Vagina (tissue), 2 donors: ENCODE measurements around the gene RELL1. TPM values are rescaled to one million over a fixed set of nuclear protein-coding genes. Genes with fewer than 3 reads are reported as not detected.
A peak's percentile ranks its signal among the peaks of the same experiment; 100 is the strongest.

Experiments used
- DNase-seq, 2 donors: peaks; one replicate each; pipeline ENCODE4 v3.0.0-alpha.2; 2017; ENCODE audit errors: extremely low spot score in 2 of 2
- H3K27ac ChIP-seq: fragments of 200-600 bp; sonication (generic); one replicate; pipeline ENCODE4 v1.5.1; 2019
- H3K27me3 ChIP-seq: fragments of 200-600 bp; sonication (generic); one replicate; pipeline ENCODE4 v1.5.1; 2019
- H3K36me3 ChIP-seq, 2 donors: fragments of 200-600 bp; sonication (generic); one replicate each; pipeline ENCODE4 v1.5.1; 2017 to 2019
- H3K4me1 ChIP-seq: fragments of 200-600 bp; sonication (generic); one replicate; pipeline ENCODE4 v1.5.1; 2019
- H3K4me3 ChIP-seq, 2 donors: fragments of 200-600 bp; sonication (generic); 1 replicate in 1 of 2; 2 replicates in 1 of 2; pipeline ENCODE4 v1.5.1; 2016 to 2019
- H3K9me3 ChIP-seq: fragments of 200-600 bp; sonication (generic); one replicate; pipeline ENCODE4 v1.5.1; 2019
- CTCF ChIP-seq, 3 experiments: fragments of 450-650 bp in 2 of 3; fragments of 200-600 bp in 1 of 3; sonication (generic) in 1 of 3; IDR thresholded peaks; one replicate each; pipeline ENCODE4 v1.5.1; 2017 to 2019; ENCODE audit warnings: antibody characterized with exemption in 3 of 3, mild to moderate bottlenecking in 2 of 3, moderate library complexity in 2 of 3
- POLR2A ChIP-seq, 2 donors: fragments of 450-650 bp; IDR thresholded peaks; one replicate each; pipeline ENCODE4 v1.6.1; 2017; ENCODE audit warnings: antibody characterized with exemption in 2 of 2, mild to moderate bottlenecking in 2 of 2, moderate library complexity in 2 of 2
- POLR2AphosphoS5 ChIP-seq, 2 donors: sonication (generic); formaldehyde crosslinking; IDR thresholded peaks; one replicate each; pipeline ENCODE4 v1.9.0; 2017; ENCODE audit warnings: antibody characterized with exemption in 2 of 2, mild to moderate bottlenecking in 2 of 2, low read depth in 1 of 2; ENCODE audit not compliant: insufficient read depth in 1 of 2
- intact Hi-C: fragments of 100-400 bp; cut with DNase I; formaldehyde crosslinking; loops from one replicate; pipeline ENCODE4 v1.15.1; 2023
- total RNA-seq: library from RNA; depleted of rRNA; stranded (reverse); fragments of >200 nt; gene quantifications from one replicate; pipeline ENCODE4 v1.2.3, GENCODE V29; 2016

RELL1 gene
- total RNA-seq, 1 donor from 2014 or later: 38.8 TPM

DNA sequence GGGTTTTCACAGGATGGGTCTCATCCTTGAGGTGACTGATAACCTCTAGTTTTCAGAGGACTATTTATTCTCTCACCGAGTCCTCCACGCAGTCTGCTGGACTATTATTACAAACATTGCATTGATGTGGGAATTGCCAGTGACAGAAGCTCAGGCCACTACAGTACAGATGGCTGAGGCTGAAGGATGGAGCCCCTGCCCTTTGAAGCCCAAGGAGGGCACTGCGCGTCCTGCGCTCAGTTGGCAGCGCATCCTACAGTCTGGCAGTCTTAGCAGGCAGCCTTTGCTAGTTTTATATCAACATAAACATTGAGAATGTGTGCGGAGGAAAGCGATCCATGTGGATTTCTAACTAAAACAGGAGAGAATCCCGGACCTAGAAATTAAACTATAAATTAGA is 1.5 kb upstream of the RELL1 start:
- no peak overlapping the region for H3K4me3 ChIP-seq
- H3K27ac ChIP-seq: no peak overlapping the region
- intact Hi-C loops: loop anchor here (5.0 kb wide), 1 partner anchor 1840 kb away; the partner anchor contains the start of gene UGDH
- no peaks in the 10 kb centered on the region for H3K9me3 ChIP-seq
- TF ChIP-seq POLR2AphosphoS5 (IDR thresholded peaks at IDR 0.05; ENCODE audit: insufficient read depth in 1 of 2, low read depth in 1 of 2): no peak
- TF ChIP-seq CTCF (IDR thresholded peaks at IDR 0.05): no peak
- no peak for TF ChIP-seq POLR2A (IDR thresholded peaks at IDR 0.05)
- no peaks in the 10 kb centered on the region for H3K36me3 ChIP-seq
- H3K4me1 ChIP-seq: peaks cover 24% of the 10 kb centered on the region
- DNase-seq: no peak
- no peaks in the 10 kb centered on the region for H3K27me3 ChIP-seq

GRCh38 chr4:37687194-37687562 is 1.0 kb upstream of the RELL1 start:
- intact Hi-C loops: loop anchor here (5.0 kb wide), 1 partner anchor 1840 kb away; the partner anchor contains the start of gene UGDH

GRCh38 chr4:37685823-37686372 is 278 bp downstream of the RELL1 start:
- Histone ChIP-seq H3K27ac (peak overlapping the region; percentile 97), H3K36me3 (no peaks in the 10 kb centered on the region), H3K27me3 (no peaks in the 10 kb centered on the region), H3K4me3 (peak overlapping the region; percentile 90 to 97), H3K9me3 (no peaks in the 10 kb centered on the region), H3K4me1 (peaks cover 24% of the 10 kb centered on the region)
- intact Hi-C loops: loop anchor here (5.0 kb wide), 1 partner anchor 1841 kb away; the partner anchor contains the start of gene UGDH
- no peak for DNase-seq
- TF ChIP-seq CTCF (IDR thresholded peaks at IDR 0.05) (no peak), POLR2A (IDR thresholded peaks at IDR 0.05) (peak in 1 of 2 donors; percentile 95), POLR2AphosphoS5 (IDR thresholded peaks at IDR 0.05; ENCODE audit: insufficient read depth in 1 of 2, low read depth in 1 of 2) (peak in 1 of 2 donors; percentile 60)

More at GRCh38 chr4:37687194-37687562, 1.0 kb upstream of the RELL1 start:
- H3K27ac ChIP-seq: peak overlapping the region; percentile 97
- no peak for DNase-seq
- no peak for TF ChIP-seq CTCF (IDR thresholded peaks at IDR 0.05)
- no peak for TF ChIP-seq POLR2A (IDR thresholded peaks at IDR 0.05)
- H3K9me3 ChIP-seq: no peaks in the 10 kb centered on the region
- no peaks in the 10 kb centered on the region for H3K36me3 ChIP-seq
- peak overlapping the region; percentile 62 to 90 for H3K4me3 ChIP-seq
- no peaks in the 10 kb centered on the region for H3K27me3 ChIP-seq
- peaks cover 24% of the 10 kb centered on the region for H3K4me1 ChIP-seq

DNA sequence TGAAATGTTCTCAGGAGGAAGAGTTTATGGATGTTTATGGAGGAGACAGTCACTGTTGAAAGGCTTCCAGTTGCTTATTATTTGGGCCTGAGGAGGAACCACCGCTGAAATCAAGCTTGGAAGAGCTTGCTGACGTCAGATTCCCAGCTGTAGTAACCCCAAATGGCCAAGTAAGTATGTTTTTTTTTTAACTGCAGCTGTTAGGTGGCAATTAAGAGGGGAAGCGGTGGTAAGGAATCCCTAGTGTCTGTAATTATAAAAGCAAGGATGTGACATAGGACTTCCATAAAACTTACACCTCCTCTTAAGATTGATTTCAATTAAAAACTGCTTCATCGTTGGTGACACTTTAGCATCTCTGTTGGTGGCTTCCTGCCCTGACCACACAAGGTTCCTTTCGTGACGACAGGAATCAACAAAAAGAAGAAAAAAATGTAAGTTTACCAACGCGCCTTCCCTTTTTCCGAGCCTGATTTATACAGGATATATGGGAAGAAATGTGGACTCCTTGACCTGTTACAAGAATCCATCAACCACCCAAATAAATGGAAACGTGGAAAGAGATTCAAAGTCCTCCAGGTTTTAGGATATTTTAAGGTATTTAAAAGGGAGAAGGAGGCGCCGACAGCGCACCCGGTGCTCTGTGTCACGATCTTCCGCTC is 884 bp downstream of the RELL1 start:
- intact Hi-C loops: loop anchor here (5.0 kb wide), 1 partner anchor 1842 kb away; the partner anchor contains the start of gene UGDH
- Histone ChIP-seq H3K27ac (peak overlapping the region; percentile 97), H3K9me3 (no peaks in the 10 kb centered on the region), H3K4me1 (peaks cover 24% of the 10 kb centered on the region), H3K4me3 (peak overlapping the region; percentile 90 to 97), H3K36me3 (no peaks in the 10 kb centered on the region), H3K27me3 (no peaks in the 10 kb centered on the region)
- peak; percentile 45 to 55 for TF ChIP-seq POLR2AphosphoS5 (IDR thresholded peaks at IDR 0.05; ENCODE audit: insufficient read depth in 1 of 2, low read depth in 1 of 2)
- TF ChIP-seq POLR2A (IDR thresholded peaks at IDR 0.05): no peak
- no peak for TF ChIP-seq CTCF (IDR thresholded peaks at IDR 0.05)
- no peak for DNase-seq

- Histone ChIP-seq H3K27ac (peak overlapping the region; percentile 97), H3K27me3 (no peaks in the 10 kb centered on the region), H3K4me1 (peaks cover 25% of the 10 kb centered on the region), H3K9me3 (no peaks in the 10 kb centered on the region), H3K4me3 (no peak overlapping the region), H3K36me3 (no peaks in the 10 kb centered on the region)
- DNase-seq: no peak
- intact Hi-C loops: no loop called here
- TF ChIP-seq CTCF (IDR thresholded peaks at IDR 0.05) (no peak), POLR2AphosphoS5 (IDR thresholded peaks at IDR 0.05; ENCODE audit: insufficient read depth in 1 of 2, low read depth in 1 of 2) (no peak), POLR2A (IDR thresholded peaks at IDR 0.05) (no peak)
These were observed 2.0 kb downstream of the RELL1 start for GRCh38 chr4:37684154-37684553.
